T-helper 1 cell (primary cell): Measurements from ENCODE around the gene NFIC.

ENCODE experiments used
- DNase-seq, 5 donors: peaks; one replicate each; pipeline ENCODE4 v3.0.0-alpha.2; 2012 to 2020

The NFIC gene

GRCh38 chr19:3359919-3360420 is 6.4 kb upstream of the NFIC start:
- DNase-seq = peak in 1 of 5 donors; percentile 26

GRCh38 chr19:3360421-3361383 is 5.7 kb upstream of the NFIC start:
- peak; percentile 42 to 66 (median 54) for DNase-seq

- DNase-seq = no peak
Observed at GRCh38 chr19:3361384-3362216, 4.8 kb upstream of the NFIC start.

GRCh38 chr19:3362217-3362906 is 4.0 kb upstream of the NFIC start:
- DNase-seq = no peak

- no peak for DNase-seq
Observed at GRCh38 chr19:3363841-3364500, 2.4 kb upstream of the NFIC start.

- no peak for DNase-seq
Observed at GRCh38 chr19:3364501-3364858, 1.9 kb upstream of the NFIC start.

GRCh38 chr19:3365093-3365835 is 1.1 kb upstream of the NFIC start:
- no peak for DNase-seq

- no peak for DNase-seq
Observed at GRCh38 chr19:3366753-3367627, 607 bp downstream of the NFIC start.

GRCh38 chr19:3367628-3368440 is 1.5 kb downstream of the NFIC start:
- DNase-seq = no peak

GRCh38 chr19:3368441-3368795 is 2.0 kb downstream of the NFIC start:
- no peak for DNase-seq

GRCh38 chr19:3368848-3369336 is 2.5 kb downstream of the NFIC start:
- DNase-seq = no peak

GRCh38 chr19:3369337-3370213 is 3.2 kb downstream of the NFIC start:
- DNase-seq = no peak

- DNase-seq = no peak
Observed at GRCh38 chr19:3370214-3370720, 3.9 kb downstream of the NFIC start.

- no peak for DNase-seq
Observed at GRCh38 chr19:3370728-3371591, 4.6 kb downstream of the NFIC start.

- no peak for DNase-seq
Observed at GRCh38 chr19:3372413-3372812, 6.0 kb downstream of the NFIC start.

GRCh38 chr19:3373971-3374368 is 7.6 kb downstream of the NFIC start:
- DNase-seq = no peak
